ENCODE results near the gene TRNAU1AP.
"Not testable (repeated sequence)": the region's sequence is repeated elsewhere in the genome, so short reads cannot be mapped to it uniquely, and the experiment has no call there.

The TRNAU1AP gene

GRCh38 chr1:28521502-28522164 lies 31.3 kb upstream of the TRNAU1AP start:
- DNase-seq (ENCODE audit: low read depth in 4 of 4, low spot score in 1 of 4), result no peak

DNA sequence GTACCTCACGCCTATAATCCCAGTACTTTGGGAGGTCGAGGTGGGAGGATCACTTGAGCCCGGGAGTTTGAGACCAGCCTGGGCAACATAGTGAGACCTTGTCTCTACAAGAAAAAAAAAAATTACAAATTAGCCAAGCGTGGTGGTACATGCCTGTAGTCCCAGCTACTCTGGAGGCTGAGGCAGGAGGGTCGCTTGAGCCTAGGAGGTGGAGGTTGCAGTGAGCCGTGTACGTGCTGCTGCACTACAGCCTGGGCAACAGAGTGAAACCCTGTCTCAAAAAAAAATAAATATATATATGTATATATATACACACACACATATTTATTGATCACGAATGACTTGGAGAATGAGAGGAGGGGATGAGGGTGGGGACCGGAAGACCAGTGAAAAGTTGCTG lies 30.3 kb upstream of the TRNAU1AP start:
- DNase-seq (ENCODE audit: low read depth in 4 of 4, low spot score in 1 of 4), result not testable (repeated sequence)

DNA sequence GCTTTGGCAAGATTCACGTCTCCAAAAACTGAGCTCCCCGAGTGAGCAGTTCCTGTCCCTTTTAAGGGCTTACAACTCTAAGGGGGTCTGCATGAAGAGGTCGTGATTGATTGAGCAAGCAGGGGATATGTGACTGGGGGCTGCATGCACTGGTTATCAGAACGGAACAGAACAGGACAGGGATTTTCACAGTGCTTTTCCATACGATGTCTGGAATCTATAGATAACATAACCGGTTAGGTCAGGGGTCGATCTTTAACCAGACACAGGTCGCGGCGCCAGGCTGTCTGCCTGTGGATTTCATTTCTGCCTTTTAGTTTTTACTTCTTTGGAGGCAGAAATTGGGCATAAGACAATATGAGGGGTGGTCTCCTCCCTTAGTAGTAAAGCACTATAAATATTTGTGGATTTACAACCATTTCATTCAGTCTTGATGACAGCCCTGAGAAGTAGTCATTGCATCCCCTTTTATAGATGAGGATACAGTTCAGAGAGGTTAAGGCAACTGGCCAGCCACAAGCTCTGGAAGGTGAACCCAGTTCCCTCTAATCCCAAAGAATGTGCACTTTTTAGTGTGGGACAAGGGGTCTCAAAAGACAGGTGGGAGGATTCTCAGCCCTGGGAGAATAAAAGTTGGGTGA lies 27.8 kb upstream of the TRNAU1AP start:
- not testable (repeated sequence) for DNase-seq (ENCODE audit: low read depth in 4 of 4, low spot score in 1 of 4)

DNA sequence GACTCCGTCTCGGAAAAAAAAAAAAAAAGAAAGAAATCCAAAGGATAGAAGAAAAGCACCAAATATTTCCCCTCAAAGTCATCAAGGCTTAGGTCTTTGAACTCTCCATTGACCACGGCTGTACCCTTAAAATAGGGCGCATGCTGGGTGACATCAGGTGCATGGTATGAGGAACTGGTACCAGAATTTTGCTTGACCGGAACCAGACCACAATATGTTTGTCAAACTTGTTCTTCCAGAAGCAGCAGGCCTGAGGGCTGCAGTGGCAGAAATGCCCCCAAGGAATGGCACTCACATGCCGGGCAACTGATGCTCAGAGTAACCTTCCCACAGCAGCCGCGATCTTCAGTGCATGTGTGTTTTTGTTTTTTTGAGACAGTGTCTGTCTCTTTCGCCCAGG lies 26.0 kb upstream of the TRNAU1AP start:
- DNase-seq (ENCODE audit: low read depth in 4 of 4, low spot score in 1 of 4), result no peak

GRCh38 chr1:28530456-28530855 lies 22.4 kb upstream of the TRNAU1AP start:
- DNase-seq (ENCODE audit: low read depth in 4 of 4, low spot score in 1 of 4), result no peak

DNA sequence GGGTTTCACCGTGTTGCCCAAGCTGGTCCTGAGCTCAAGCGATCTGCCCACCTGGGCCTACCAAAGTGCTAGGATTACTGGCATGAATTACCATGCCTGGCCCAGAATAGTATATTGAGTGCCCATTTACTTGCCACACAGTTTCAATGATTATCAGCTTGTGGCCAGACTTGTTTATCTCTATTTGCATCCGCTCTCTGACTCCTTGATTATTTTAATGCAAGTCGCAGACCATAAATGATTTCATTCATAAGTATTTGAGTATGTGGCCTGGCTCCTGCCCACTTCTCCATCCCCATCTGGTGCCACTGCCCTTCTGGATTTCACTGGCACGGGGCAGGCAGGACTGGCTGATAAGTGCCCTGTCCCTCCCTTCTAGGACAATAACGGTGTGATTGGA lies 18.2 kb upstream of the TRNAU1AP start:
- no peak for DNase-seq (ENCODE audit: low read depth in 4 of 4, low spot score in 1 of 4)

GRCh38 chr1:28535180-28535579 lies 17.7 kb upstream of the TRNAU1AP start:
- no peak for DNase-seq (ENCODE audit: low read depth in 4 of 4, low spot score in 1 of 4)

GRCh38 chr1:28537457-28538199 lies 15.3 kb upstream of the TRNAU1AP start:
- DNase-seq (ENCODE audit: low read depth in 4 of 4, low spot score in 1 of 4), result no peak

DNA sequence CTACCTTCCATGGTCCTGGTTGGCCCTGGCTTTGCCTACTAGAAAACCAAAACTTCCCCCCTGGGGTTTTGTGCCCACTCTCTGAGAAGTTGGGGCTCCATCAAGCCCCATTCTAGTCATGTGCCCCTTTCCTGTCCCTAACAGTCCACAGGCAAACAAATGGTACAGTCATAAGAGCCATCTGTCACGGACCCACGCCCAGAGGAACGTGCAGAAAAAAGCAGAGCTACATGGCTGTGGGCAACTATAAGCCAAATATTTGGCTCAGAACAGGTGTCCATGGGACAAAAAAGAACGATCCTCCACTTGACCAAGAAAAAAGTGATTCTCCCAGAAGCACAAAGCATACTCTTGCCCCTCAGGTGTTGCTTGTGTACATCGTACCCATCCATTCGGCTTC lies 14.6 kb upstream of the TRNAU1AP start:
- no peak for DNase-seq (ENCODE audit: low read depth in 4 of 4, low spot score in 1 of 4)

- DNase-seq (ENCODE audit: low read depth in 4 of 4, low spot score in 1 of 4), result no peak
These were observed 12.2 kb upstream of the TRNAU1AP start for GRCh38 chr1:28540651-28541050.

GRCh38 chr1:28541414-28542015 lies 11.4 kb upstream of the TRNAU1AP start:
- not testable (repeated sequence) for DNase-seq (ENCODE audit: low read depth in 4 of 4, low spot score in 1 of 4)

GRCh38 chr1:28545246-28545628 lies 7.6 kb upstream of the TRNAU1AP start:
- no peak for DNase-seq (ENCODE audit: low read depth in 4 of 4, low spot score in 1 of 4)

DNA sequence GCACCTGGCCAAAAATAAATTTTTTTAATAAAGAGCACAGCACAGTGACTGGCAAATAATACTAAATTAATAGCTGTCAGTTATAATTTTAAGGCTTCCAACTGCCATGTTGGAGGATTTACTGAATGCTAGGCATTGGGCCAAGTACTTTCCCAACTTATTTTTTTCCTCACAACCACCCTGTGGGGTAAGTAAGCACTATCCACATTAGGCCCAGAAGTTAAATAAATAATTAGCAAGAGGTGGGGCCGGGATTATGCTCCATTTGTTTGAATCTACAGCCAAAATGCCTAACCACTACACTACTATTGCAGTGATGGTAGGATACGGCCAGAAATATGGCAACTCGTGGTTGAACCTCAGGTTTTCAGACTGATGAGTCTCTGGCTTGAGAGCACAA lies 4.6 kb upstream of the TRNAU1AP start:
- no peak for DNase-seq (ENCODE audit: low read depth in 4 of 4, low spot score in 1 of 4)

- no peak for DNase-seq (ENCODE audit: low read depth in 4 of 4, low spot score in 1 of 4)
These were observed 1.5 kb upstream of the TRNAU1AP start for GRCh38 chr1:28551381-28551780.

DNA sequence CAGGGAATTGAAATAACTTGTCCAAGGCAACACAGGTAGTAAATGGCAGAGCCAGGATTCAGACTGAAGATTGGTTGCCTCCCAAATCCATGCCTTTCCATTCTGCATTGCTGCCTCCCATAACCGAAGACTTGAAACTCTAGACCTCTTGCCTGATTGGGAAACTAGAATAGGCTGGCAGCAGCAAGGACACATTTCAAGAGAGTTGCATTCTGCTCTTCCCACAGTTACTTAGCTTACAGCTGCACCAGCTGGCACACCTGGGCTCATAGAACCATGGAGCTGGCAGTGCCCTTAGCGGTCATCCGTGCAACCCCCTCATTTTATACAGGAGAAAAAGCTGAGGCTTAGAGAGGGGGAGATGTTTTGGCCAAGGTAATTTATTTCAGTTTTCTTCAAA lies 8.0 kb downstream of the TRNAU1AP start:
- DNase-seq (ENCODE audit: low read depth in 4 of 4, low spot score in 1 of 4), result no peak

DNA sequence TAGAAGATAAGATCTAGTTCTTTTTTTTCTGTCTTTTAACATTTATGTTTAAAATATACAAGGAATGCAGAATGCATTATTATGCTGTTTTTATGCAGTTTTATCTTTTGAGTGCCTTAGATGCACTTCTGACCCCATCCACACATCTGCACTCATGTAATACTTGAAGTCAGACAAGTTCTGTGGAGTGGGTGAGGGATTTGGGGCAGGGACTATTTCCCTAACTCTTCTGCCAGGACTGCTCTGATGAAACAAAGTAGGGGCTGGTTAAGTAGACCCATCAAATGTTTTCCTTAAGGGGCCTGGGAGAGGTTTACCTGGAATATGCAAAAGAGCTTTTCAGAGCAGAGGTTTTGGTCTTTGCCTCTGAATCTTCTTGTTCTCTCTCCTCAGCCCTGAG lies 11.4 kb downstream of the TRNAU1AP start:
- no peak for DNase-seq (ENCODE audit: low read depth in 4 of 4, low spot score in 1 of 4)

DNA sequence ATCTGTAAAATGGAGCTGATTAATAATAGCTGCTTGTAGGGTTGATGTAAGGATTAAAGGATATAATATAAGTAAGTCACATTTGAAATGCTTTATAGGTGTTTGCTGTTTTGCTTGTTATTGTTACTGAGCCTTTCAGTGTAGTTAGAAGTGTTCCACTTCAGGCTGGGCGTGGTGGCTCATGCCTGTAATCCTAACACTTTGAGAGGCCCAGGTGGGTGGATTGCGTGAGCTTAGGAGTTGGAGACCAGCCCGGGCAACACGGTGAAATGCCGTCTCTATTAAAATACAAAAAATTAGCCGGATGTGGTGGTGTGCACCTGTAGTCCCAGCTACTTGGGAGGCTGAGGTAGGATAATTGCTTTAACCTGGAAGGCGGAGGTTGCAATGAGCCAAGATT lies 12.2 kb downstream of the TRNAU1AP start:
- no peak for DNase-seq (ENCODE audit: low read depth in 4 of 4, low spot score in 1 of 4)

DNA sequence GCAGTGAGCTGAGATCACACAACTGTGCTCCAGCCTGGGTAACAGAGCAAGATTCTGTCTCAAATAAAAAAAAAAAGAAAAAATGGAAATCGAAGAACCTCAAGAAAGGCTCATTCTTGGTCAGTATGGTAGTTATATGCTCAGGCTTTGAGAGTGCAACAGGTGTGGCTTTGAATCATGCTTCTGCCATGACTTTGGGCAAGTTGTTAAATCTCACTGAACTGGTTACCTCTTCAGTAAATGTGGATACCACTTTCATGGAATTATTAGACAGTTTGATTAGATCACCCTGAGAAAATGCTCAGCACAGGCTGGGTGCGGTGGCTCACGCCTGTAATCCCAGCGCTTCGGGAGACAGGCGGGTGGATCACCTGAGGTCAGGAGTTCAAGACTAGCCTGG lies 12.8 kb downstream of the TRNAU1AP start:
- no peak for DNase-seq (ENCODE audit: low read depth in 4 of 4, low spot score in 1 of 4)

DNA sequence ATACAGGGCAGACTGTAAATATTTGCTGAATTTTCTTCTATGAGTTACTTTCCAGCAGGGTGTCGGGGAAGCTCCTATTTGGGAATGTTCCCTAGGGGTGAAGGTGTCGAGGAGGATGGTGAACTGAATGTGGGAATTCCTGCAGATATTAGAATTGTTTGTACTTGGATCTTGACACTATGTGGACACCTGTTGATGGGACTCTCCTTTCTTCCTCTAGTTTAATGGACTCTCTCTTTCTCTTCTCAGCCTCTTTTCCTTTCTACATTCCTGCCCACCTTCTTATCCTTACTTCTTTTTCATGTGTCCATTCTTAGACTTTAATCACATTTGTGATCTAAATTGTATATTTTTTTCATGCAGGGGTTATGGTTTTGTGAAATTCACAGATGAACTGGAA lies 14.0 kb downstream of the TRNAU1AP start:
- DNase-seq (ENCODE audit: low read depth in 4 of 4, low spot score in 1 of 4), result no peak

DNA sequence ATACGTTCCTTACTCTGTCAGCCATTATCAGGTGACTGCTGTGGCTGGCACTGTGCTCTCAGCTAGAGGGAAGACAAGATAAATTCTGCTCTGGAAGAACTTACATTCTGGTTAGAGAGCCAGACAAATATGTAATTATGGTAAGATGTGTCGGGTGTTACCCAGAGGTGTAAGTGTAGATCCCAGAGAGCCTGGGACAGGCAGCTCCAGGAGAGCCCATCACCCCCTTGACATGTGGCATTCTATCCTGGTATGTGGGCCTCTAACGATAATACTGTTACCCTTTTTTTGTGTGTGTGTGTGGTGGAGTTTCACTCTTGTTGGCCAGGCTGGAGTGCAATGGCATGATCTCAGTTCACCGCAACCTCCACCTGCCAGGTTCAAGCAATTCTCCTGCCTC lies 19.0 kb downstream of the TRNAU1AP start:
- no peak for DNase-seq (ENCODE audit: low read depth in 4 of 4, low spot score in 1 of 4)

DNA sequence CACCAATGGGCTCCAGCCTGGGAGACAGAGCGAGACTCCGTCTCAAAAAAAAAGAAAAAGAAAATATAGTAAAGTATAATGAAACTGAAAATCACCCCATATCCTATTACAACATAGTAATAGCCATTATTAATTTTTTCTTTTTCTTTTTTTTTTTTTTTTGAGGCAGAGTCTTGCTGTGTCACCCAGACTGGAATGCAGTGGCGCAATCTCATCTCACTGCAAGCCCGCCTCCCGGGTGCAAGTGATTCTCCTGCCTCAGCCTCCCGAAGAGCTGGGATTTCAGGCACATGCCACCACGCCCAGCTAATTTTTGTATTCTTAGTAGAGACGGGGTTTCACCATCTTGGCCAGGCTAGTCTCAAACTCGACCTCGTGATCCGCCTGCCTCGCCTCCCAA lies 20.0 kb downstream of the TRNAU1AP start:
- not testable (repeated sequence) for DNase-seq (ENCODE audit: low read depth in 4 of 4, low spot score in 1 of 4)

GRCh38 chr1:28573564-28573963 lies 20.7 kb downstream of the TRNAU1AP start:
- no peak for DNase-seq (ENCODE audit: low read depth in 4 of 4, low spot score in 1 of 4)
